Measurements from ENCODE around the gene ATOH8.
"Not testable (repeated sequence)": the region's sequence is repeated elsewhere in the genome, so short reads cannot be mapped to it uniquely, and the experiment has no call there.

The ATOH8 gene, protein sequence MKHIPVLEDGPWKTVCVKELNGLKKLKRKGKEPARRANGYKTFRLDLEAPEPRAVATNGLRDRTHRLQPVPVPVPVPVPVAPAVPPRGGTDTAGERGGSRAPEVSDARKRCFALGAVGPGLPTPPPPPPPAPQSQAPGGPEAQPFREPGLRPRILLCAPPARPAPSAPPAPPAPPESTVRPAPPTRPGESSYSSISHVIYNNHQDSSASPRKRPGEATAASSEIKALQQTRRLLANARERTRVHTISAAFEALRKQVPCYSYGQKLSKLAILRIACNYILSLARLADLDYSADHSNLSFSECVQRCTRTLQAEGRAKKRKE

DNA sequence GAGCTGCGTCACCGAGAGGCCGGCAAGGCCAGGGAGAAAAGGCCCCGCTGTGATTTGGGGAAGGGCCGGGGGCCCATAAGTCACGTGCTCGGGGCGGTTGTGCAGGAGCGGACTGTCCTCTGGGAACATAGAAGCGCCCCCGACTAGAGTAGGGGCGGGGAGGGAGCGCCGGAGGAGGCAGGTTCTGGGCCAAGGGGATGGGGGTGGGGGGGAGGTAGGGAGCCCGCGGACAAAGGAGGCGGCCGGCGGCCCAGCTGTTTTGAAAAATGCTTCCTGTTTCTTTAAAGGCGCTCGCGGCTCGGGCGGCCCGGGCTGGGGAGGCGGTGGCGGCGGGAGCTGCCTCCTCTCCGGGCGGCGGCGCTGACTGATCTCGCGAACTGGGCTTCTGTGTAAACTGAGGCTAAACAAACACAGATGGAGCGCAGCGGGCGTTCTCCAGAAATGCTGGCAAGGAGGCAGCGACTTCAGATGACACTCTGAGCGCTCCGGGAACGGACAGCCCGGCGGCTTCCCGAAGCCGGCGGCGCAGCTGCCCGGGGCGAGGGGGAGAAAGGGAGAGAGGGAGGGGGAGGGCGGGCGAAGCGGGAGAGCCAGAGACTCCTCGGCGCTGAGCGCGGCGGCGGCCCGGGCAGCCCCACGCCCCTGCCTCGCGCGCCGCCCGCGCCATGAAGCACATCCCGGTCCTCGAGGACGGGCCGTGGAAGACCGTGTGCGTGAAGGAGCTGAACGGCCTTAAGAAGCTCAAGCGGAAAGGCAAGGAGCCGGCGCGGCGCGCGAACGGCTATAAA, at the start of gene ATOH8:
ATOH8 (plus strand) TSS at position 467 of the 788 bp plus-strand sequence; CDS start at position 666, 199 bp downstream.
- no peak for DNase-seq (ENCODE audit: low read depth)

DNA sequence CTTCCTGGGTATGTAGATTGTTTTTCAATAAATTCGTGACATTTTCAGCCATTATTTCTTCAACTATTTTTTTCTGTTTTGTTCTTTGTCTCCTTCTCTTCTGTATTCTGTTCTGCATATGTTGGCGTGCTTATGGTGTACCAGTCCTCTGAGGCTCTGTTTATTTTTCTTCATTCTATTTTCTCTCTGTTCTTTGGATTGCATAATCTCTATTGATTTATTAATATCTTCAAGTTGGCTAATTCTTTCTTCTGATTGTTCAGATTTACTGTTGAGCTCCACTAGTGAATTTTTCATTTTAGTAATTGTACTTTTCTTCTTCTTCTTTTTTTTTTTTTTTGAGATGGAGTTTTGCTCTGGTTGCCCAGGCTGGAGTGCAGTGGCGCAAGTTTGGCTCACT, 49.8 kb upstream of the ATOH8 start:
- DNase-seq (ENCODE audit: low read depth): no peak

DNA sequence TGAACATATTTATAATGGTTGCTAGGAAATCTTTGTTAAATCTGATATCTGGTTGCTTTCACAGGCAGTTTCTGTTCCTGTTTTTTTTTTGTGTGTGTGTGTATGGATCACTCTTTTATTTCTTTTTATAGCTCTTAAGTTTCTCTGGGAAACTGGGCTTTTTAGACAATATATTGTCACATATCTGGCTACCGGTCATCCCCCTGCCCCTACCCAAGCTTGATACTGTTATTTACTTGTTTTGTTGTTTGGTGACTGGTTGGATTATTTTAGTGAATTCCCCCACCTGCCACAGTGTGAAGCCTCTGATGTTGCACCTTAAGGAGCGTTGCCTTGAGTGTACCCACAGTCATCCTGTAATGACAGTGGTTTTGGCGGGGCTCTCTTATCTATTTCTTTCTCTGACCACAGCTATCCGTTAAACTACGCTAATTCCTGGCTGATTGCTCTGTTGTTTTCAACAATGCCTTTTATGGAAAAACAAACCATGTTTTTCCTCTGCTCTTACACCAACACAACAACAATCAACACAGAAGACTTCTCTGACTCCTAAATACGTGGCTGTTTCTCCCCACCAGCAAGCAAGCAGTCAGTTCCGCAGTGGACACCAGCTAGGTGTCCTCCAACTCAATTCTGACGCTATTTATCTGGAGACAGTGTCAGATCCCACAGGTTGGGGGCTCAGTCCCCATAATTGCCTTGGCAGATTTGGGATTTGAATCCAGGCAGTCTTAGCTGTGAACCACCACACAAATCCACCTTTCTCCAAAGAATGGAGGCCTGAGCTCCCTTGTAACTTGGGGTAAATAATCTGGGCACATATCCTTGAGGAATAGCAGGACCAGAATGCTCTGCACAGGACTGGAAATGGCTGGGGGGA, 48.8 kb upstream of the ATOH8 start:
- DNase-seq (ENCODE audit: low read depth): no peak

DNA sequence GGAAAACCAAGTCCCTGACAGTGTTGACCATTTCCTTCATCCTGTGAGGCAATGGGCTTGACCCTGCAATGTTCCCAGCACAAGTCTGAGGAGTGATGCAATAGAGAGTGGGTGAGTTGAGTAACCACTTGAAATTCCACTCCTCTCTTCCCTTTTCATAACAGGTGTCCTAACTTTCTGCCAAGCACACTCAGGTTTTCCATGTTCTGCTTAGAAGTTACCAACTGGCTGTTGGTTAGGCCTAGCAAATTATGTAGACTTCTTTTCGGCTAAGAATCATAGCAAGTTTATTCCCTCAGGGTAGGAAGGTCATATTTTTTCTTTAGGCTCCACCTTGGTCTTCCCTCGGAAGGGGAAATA, 48.1 kb upstream of the ATOH8 start:
- no peak for DNase-seq (ENCODE audit: low read depth)

DNA sequence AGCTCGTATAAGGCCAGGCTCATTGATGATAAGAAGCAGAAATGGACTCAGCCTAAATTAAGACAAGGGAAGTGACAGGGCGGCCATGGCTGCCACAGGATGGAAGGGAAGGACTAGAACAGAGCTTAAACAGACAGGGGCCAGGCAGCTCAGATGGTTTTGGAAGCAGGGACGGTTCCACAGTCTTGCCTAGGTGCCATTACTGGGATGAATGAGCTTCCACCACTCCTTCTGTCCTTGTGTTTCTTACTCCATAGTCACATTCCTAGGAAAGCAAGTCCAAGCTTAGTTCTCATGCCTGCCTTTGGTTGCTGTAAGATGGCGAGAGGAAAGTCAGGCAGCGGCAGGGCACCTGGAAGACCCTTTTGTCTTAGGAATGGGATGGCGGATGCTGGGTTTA, 47.7 kb upstream of the ATOH8 start:
- no peak for DNase-seq (ENCODE audit: low read depth)

DNA sequence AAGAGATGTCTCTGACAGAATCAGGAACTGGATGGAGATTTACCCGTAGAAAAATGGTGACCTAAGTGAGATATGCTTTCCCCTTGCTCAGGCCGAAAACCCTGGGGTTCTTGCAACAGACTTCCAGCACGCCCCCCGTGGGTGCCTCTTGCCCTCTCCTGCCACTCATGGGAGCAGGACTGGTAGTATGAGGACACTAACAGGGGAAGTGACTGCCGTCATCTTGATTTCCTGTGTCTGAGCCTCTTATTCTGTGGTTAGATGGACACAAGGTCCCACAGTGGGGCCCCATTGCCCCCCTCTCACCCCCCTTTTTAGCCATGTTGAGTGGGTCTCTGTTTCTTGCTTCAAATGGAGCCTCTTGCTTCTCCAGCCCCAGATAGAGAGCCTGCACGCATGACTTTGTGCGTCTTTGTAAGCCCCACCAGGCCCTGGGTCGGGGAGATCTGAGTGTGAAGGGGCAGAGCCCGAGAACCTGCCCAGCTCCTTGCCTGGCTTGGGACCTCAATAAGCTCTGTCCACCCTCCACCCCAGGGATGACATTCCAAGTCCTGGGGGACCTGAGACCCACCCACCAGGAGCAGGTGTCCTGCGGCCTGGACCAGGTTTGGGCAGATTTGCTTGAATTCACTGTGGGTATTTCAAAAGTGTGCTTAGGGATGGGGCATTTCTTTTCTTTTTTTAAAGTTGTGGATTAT, 47.0 kb upstream of the ATOH8 start:
- DNase-seq (ENCODE audit: low read depth): no peak

DNA sequence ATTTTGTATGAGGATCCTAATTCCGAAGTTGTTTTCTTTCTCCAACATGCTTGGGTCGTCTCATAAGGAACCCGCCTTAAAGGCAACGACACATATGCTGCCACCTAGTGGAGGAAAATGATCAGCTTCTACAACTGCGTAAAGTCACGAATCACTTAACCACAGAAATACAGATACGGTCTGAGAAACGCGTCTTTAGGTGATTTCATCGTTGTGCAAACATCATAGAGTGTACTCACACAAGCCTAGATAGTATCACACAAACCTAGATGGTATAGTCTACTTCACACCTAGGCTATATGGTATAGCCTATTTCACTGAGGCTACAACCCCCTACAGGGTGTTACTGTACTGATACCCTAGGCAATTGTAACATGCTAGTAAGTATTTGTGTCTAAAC, 46.5 kb upstream of the ATOH8 start:
- peak; percentile 85 for DNase-seq (ENCODE audit: low read depth)

DNA sequence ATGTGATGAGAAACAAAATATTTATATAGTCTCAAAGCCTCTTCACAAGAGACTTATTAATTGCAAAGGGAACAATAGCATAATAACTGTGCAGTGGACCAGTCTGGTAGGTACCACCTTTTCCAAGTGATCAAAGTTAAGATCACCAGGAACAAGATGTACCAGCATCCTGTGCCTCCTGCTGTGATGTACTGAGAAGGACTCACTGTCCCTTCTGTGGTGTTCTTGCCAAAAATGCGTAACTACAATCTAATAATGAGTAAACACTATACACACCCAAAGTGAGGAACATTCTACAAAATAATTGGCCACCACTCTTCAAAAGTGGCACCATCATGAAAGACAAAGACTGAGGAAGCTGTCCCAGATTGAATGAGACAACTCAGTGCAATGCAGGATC, 45.1 kb upstream of the ATOH8 start:
- DNase-seq (ENCODE audit: low read depth): no peak

DNA sequence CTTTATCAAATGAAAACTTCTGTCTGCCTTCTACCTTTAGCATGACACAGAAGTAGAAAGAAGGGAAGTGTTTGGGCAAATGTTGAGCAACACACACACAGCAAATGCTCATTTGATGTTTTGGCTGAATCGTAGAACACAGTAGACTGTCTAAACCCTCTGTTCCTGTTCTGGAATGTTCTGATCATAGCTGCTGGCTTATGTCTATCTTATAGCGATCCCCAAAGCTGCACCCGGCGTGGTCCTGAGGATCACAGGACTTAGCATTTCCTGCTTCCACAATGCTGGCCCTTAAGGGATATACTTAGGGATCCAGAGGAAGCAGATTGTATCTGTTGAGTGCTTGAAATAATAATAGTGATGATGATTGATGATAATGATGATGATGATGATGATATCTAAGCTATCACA, 44.4 kb upstream of the ATOH8 start:
- DNase-seq (ENCODE audit: low read depth): no peak

DNA sequence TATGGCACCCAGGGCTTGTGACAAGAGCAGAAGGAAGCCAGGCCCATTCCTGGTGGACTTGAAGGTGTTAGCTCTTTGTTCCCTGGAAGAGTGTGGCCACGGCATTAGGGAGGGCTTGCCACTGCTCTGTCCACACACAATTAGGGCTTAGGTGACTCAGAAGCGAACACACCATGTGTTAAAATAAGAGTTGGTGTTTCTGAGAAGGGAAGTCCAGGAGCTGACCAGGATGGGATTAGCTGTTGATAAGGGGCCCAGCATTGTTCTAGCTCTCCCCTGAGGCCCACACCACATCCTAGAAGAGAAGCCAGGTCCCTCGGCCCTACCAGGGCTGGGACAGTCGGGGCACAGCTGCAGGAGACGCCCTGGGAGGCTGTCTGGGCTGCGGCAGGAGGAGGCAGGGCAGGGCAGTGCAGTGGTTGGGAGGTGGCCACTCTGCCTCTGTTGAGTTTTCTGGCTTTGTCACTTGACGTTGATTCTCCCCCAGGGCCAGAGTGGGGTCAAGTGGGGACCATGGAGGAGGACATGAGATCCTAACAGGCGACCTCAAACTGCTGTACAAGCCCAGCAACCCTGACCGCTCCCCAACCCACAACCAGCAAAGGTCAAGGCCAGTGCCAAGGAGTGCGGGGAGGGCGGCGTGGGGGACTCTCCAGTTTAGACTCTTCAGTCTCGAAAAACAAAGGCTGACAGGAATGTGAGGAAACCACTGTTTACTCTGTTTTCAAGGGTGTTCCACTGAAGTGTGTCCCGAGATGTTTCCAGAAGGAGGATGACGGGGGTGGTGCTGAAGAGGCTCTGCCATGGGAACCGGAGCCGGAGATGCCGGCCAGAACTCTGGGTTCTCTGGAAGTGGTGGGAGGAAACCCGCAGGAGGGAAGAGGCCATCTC, 42.9 kb upstream of the ATOH8 start:
- peak; percentile 62 for DNase-seq (ENCODE audit: low read depth)

DNA sequence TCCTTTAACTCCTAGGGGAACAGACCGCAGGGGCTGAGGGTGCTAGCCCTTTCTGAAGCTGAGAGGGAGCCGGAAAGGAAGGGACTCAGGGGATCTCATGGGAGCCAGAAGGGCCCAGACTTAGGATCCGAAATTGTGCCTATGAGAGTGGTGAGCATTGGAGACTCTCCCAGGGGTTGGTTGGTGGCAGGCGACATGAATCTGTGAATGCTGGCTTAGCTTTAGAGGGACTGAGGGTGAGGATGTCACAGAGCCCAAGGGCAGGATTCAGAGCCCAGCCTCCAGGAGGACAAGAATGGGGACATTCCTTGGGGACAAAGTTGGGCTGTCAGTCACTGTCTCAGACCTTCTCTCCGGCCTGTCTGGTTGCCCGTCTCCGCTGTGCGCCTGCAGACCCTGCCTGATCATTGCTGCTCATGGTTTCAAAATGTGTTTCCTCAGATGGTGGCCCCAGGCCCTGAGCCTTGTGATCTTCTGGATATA, 42.2 kb upstream of the ATOH8 start:
- no peak for DNase-seq (ENCODE audit: low read depth)

DNA sequence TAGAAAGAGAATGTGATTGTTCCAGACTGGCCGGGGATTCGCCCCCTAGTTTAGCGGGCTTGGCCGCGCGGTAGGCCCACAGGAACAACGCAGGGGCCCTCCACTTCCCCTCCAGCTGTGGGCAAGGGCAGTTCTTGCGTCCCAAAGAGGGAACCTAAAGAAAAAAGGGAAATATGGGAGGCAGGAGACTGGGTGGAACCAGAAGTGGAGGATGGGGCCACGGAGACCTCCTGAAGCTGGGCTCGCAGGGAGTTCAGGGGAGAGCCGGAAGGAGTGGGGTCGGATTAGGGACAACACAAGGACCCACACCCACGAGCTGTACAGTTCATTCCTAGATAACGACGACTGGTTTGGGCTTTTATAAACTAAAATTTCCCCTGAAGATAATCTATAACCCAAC, 41.5 kb upstream of the ATOH8 start:
- DNase-seq (ENCODE audit: low read depth): no peak

DNA sequence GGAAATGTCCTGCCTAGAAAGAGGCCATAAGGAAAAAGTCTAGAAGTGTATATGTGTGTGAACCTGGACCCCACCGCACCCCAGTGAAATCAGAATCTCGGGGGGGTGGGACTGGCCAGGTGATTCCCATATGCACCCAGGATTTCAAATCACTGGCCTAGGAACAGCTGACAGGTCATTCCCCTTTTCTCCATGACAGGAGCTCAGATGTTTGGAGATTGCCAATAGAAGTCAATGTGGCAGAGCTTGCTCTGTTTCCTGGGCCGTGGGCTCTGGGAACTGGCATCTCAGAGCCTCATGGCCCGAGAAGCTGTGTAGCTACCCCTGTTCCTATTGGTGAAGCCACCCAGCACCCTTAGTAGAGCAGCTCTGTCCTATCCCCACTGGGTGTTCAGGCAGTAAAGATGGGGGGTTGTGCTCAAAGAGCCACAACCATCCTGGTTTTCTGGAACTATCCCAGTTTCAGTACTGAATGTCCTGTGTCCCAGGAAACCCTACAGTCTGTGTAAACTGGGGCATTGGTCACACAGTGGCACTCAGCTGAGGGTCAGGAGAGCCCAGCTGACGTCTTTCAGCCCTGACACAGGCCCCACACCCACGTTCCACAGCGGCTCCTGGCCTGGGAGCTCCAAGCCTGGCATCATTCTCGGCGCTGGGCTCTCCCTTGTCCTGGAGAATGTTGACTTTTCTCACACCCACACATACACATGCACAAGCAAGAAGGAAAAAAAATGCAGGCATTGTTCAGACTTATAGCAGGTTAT, 40.8 kb upstream of the ATOH8 start:
- no peak for DNase-seq (ENCODE audit: low read depth)

DNA sequence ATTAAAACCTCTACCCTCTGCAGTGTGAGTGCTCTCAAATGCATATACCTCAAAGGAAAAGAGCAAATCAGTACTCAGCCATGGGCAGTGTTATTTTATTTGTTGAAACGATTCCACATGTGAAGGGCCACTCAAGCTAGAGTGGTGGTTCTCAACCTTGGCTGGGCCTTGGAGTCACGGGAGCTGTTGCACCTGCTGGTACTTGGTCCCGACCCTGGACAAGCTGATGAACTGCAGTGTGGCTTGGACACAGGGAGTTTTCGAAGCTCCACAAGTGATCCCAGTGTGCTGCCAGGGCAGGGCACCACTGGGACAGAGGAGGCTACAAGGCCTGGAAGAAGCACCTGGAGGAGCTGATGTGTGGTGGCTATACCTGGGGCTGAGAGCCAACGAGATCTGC, 40.0 kb upstream of the ATOH8 start:
- no peak for DNase-seq (ENCODE audit: low read depth)

DNA sequence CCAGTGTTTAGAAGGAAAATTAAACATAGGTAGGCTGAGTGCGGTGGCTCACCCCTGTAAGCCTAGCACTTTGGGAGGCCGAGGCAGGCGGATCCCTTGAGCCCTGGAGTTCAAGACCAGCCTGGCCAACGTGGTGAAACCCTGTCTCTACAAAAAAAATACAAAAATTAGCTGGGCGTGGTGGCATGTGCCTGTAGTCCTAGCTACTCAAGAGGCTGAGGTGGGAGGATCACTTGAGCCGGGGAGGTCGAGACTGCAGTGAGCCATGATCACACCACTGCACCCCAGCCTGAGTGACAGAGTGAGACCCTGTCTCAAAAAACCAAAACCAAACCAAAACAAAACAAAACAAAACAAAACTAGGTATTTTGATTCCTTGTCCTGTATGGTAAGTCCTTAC, 39.4 kb upstream of the ATOH8 start:
- not testable (repeated sequence) for DNase-seq (ENCODE audit: low read depth)

DNA sequence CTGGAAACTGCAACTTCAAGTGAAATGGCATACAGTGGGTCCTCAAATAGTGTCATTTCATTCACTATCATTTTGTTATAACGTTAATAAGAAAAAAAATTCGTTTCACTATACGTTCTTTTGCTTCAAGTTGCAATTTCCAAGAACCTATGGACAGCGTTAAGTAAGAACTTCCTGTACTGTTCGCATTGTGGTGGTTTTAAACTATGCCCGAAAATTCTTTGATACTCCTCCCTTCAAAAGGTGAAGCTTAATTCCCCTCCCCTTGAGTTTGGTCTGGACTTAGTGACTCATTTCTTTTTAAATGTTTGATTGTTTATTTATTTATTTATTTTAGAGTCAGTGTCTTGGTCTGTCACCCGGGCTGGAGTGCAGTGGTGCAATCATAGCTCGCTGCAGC, 39.0 kb upstream of the ATOH8 start:
- no peak for DNase-seq (ENCODE audit: low read depth)

DNA sequence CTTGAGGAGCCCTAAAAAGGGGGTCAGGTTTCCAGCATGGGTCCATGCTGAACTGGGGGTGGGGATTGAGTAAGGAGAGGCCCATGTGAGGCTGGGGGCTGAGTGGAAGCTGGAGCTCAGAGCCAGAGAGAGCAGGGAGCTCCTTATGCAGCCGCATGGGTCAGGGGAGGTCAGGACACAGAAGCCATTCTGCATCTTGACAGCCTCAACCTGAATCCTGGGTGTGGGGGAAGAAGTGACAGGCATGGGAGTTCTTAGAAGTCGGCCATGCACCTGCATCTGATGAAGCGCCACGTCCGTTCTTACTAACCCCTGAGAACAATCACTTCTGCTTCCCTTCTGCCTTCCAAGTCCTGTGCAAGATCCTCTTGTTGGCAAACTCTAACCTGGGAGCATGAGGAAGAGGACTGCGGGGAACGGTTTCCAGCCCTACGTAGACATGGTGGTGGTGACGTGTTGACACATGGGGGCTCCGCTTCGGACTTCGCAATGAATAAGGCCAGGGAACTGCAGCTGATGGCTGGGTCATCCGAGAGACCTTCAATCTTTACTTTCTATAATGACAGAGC, 37.4 kb upstream of the ATOH8 start:
- no peak for DNase-seq (ENCODE audit: low read depth)

DNA sequence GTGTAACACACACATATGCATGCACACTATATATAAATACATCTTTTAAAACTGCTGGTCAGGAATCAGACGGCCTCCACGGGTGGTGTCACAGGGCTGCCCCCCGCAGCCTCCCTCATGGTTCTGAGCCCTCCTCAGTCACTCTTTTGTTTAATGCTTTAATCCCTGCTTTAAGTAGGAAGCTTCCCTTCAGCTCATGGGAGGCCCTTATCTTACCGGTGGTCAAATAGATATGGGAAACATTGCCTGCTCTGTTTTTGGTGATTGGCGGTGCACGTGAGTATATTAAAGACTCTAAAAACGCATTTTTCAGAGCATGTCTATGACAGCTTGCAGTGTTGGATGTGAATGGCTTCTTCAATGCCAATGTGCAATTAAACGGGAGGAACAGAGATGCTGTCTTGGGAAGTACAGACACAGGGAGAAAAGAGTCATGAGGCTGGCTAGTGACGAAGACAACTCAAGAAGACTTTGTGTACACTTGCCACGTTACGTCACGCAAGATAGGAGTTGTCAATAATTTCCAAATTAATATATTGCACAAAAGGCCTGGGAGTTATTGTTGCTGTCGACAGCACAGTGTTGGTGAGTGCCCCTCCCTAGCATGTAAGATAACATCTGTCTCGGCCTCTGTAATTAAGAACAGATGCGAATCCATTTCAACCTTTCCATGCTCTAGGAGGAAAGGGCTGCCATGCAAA, 36.3 kb upstream of the ATOH8 start:
- DNase-seq (ENCODE audit: low read depth): no peak

DNA sequence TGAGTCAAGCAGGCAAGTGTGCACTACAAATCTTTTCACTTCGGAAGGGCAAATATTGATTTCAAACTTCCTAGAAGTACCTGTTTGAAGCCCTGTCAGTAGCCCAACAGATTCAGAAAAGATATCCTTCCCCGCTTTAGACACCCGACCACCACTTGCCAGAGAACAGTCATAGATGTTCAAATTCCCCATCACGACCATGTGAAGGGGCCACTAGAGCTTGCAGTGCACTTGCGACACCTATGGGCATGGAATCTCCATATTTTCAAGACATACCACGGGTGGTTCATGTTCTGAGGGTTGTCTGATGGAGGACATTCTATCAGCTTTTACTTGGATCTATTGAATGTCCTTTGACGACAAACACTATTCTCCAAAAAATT, 35.8 kb upstream of the ATOH8 start:
- no peak for DNase-seq (ENCODE audit: low read depth)

All from CMK (cell line).